Naive thymus-derived CD4-positive, alpha-beta T cell (primary cell): ENCODE measurements around the gene TAF3. TPM values are rescaled to one million over a fixed set of nuclear protein-coding genes. Genes with fewer than 3 reads are reported as not detected.

Experiments used
- ATAC-seq: fragments of 150-1000 bp; cut with Tn5 transposase; 2 replicates; pipeline ENCODE4 v1.10.0; 2021; ENCODE audit warnings: mild to moderate bottlenecking, moderate library complexity
- CTCF ChIA-PET: fragments of 350-600 bp; sonication (Branson Sonifier 250); formaldehyde crosslinking; loops from one replicate; lab custom pipeline; 2021; ENCODE audit warnings: antibody characterized with exemption; lab: Charles Lee
- POLR2A ChIA-PET: fragments of 350-600 bp; sonication (Branson Sonifier 250); formaldehyde crosslinking; loops from one replicate; lab custom pipeline; 2021; ENCODE audit warnings: antibody characterized with exemption, inconsistent platforms; lab: Charles Lee
- DNase-seq, 9 donors: peaks; one replicate each; pipeline versions ENCODE4 v3.0.0 to v3.0.0-alpha.2; 2020 to 2022; ENCODE audit warnings: mixed read lengths in 1 of 9
- H3K27ac ChIP-seq: one replicate; pipeline ENCODE4 v1.7.0; 2013; ENCODE audit warnings: mild to moderate bottlenecking, low read depth, low read length, moderate library complexity
- H3K27me3 ChIP-seq, 2 donors: one replicate each; pipeline ENCODE4 v1.7.0; 2013; ENCODE audit warnings: low read length in 2 of 2, mild to moderate bottlenecking in 2 of 2, moderate library complexity in 2 of 2; ENCODE audit not compliant: control insufficient read depth in 2 of 2, insufficient read depth in 2 of 2
- H3K36me3 ChIP-seq, 3 experiments: 1 replicate in 2 of 3; 2 replicates in 1 of 3; pipeline ENCODE4 v1.7.0; 2013; ENCODE audit warnings: low read length in 3 of 3, mild to moderate bottlenecking in 3 of 3, moderate library complexity in 1 of 3; ENCODE audit not compliant: insufficient read depth in 3 of 3, control insufficient read depth in 2 of 3
- H3K4me1 ChIP-seq, 2 donors: one replicate each; pipeline ENCODE4 v1.7.0; 2013; ENCODE audit warnings: low read length in 2 of 2, mild to moderate bottlenecking in 2 of 2, moderate library complexity in 1 of 2; ENCODE audit not compliant: control insufficient read depth in 2 of 2, insufficient read depth in 2 of 2
- H3K4me3 ChIP-seq: 2 replicates; pipeline ENCODE4 v1.7.0; 2013; ENCODE audit warnings: mild to moderate bottlenecking, low read length
- H3K9me3 ChIP-seq, 3 experiments: 1 replicate in 2 of 3; 2 replicates in 1 of 3; pipeline ENCODE4 v1.7.0; 2013; ENCODE audit warnings: low read length in 3 of 3; ENCODE audit not compliant: control insufficient read depth in 2 of 3
- H3K27ac Mint-ChIP-seq, 9 donors: one replicate each; pipeline ENCODE4 v1.8.0; 2020 to 2022; ENCODE audit warnings: mixed read lengths in 9 of 9, mild to moderate bottlenecking in 8 of 9, moderate library complexity in 5 of 9, inconsistent platforms in 2 of 9
- H3K27me3 Mint-ChIP-seq, 5 donors: one replicate each; pipeline ENCODE4 v1.8.0; 2021 to 2022; ENCODE audit warnings: mixed read lengths in 5 of 5, mild to moderate bottlenecking in 1 of 5
- H3K36me3 Mint-ChIP-seq, 5 donors: one replicate each; pipeline ENCODE4 v1.8.0; 2020 to 2022; ENCODE audit warnings: mixed read lengths in 5 of 5, mild to moderate bottlenecking in 3 of 5, inconsistent platforms in 1 of 5
- H3K4me1 Mint-ChIP-seq, 7 donors: one replicate each; pipeline ENCODE4 v1.8.0; 2020 to 2022; ENCODE audit warnings: mixed read lengths in 7 of 7, mild to moderate bottlenecking in 3 of 7, inconsistent platforms in 1 of 7
- H3K4me3 Mint-ChIP-seq, 10 donors: one replicate each; pipeline ENCODE4 v1.8.0; 2020 to 2022; ENCODE audit warnings: mild to moderate bottlenecking in 10 of 10, mixed read lengths in 10 of 10, moderate library complexity in 6 of 10, inconsistent platforms in 2 of 10
- H3K9me3 Mint-ChIP-seq, 11 donors: one replicate each; pipeline ENCODE4 v1.8.0; 2020 to 2022; ENCODE audit warnings: mixed read lengths in 11 of 11, mild to moderate bottlenecking in 4 of 11, inconsistent platforms in 1 of 11, moderate library complexity in 1 of 11
- intact Hi-C, 2 donors: fragments of 100-400 bp; cut with micrococcal nuclease; formaldehyde crosslinking; loops; one replicate each; pipeline ENCODE4 v1.15.1; 2023
- polyA plus RNA-seq, 2 donors: library from polyadenylated mRNA; unstranded; fragments of 300-500 nt; fragmentation: Illumina TruSeq; gene quantifications; one replicate each; pipeline ENCODE4 v1.2.3, GENCODE V29; 2021
- total RNA-seq, 6 experiments: library from RNA in 5 of 6; stranded (reverse) in 5 of 6; gene quantifications; 1 replicate in 5 of 6; 2 replicates in 1 of 6; pipeline ENCODE4 v1.2.3 and lab custom pipeline; 2021 to 2026

The TAF3 gene
- total and polyA plus RNA-seq, 7 experiments from 2014 or later, result 12.2 to 23.9 (median 18.8) TPM

DNA sequence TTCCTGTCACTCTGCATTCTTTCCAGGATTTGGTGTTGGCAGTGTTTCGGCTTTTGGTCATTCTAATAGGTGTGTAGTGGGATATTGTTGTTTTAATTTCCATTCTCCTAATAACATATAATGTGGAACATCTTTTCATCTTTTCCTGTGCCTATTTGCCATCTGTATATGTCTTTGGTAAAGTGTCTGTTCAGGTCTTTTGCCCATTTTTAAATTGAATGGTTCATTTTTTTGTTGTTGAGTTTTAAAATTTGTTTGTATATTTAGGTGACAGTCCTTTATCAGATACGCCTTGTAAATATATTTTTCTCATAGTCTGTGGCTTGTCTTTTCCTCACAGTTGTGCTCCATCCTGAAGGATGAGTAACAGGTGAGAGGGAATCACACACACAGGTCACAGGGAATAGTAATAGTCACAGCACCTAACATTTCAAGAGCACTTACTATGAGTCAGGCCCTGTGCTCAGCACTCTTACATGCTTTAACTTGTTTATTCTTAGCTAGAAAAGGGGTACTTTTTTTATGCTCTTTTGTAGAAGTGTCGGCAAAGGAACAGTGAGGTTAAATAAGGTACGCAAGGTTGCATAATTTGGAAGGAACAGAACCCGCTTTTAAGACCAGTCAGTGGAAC is 119.1 kb downstream of the TAF3 start:
- POLR2A ChIA-PET, result no interaction called here
- no peak for DNase-seq

DNA sequence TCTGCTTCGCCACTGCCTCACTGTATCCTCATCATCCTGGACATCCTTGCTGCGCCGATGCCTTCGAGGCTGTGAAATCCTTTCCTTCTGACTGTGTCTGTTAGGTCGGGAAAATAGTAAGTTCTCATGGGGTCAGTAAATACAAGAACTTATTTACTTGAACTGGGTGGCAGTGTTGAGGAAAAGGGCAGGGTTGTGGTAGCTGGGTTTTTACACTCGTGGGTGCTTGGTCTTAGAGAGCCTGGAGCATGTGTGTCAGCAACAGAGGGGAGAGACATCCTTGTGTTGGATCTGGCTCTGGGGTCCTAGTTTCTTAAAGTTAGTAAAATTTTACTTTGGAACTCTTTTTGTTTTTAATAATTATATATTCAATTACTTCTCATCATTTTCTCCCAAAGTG is 123.3 kb downstream of the TAF3 start:
- ChIA-PET POLR2A (no interaction called here), CTCF (no interaction called here)
- Mint-ChIP-seq H3K27me3 (no peaks in the 10 kb centered on the region), H3K27ac (no peak overlapping the region), H3K36me3 (peaks cover 12 to 56% (median 50%) of the 10 kb centered on the region in 5 donors), H3K9me3 (peaks cover 4 to 31% (median 12%) of the 10 kb centered on the region in 11 donors), H3K4me3 (peak overlapping the region in 1 of 10 donors; percentile 26), H3K4me1 (peaks cover 14 to 64% (median 39%) of the 10 kb centered on the region in 7 donors)
- Histone ChIP-seq H3K4me3 (no peak overlapping the region), H3K27ac (no peak overlapping the region), H3K27me3 (no peaks in the 10 kb centered on the region), H3K36me3 (no peaks in the 10 kb centered on the region), H3K9me3 (peaks cover 0 to 13% (median 0%) of the 10 kb centered on the region in 3 experiments), H3K4me1 (no peaks in the 10 kb centered on the region)
- DNase-seq, result no peak
- intact Hi-C loops, result loop anchor here in 1 of 2 donors (5.0 to 10.0 kb wide), 2 partner anchors 177 to 754 kb away; no protein-coding TSS in a partner anchor
- no peak for ATAC-seq

More for the DNA sequence above, 119.1 kb downstream of the TAF3 start:
- H3K36me3 ChIP-seq, result no peaks in the 10 kb centered on the region
- Mint-ChIP-seq H3K4me1 (peaks cover 9 to 47% (median 29%) of the 10 kb centered on the region in 7 donors), H3K27ac (peak overlapping the region in 1 of 9 donors; percentile 45), H3K9me3 (peaks cover 7 to 42% (median 15%) of the 10 kb centered on the region in 11 donors), H3K36me3 (peaks cover 17 to 69% (median 60%) of the 10 kb centered on the region in 5 donors), H3K27me3 (no peaks in the 10 kb centered on the region), H3K4me3 (no peak overlapping the region)
- no peak overlapping the region for H3K27ac ChIP-seq
- peaks cover 0 to 13% (median 0%) of the 10 kb centered on the region in 3 experiments for H3K9me3 ChIP-seq
- intact Hi-C loops, result no loop called here
- H3K27me3 ChIP-seq, result no peaks in the 10 kb centered on the region
- CTCF ChIA-PET, result no interaction called here
- no peak overlapping the region for H3K4me3 ChIP-seq
- no peak for ATAC-seq
- no peaks in the 10 kb centered on the region for H3K4me1 ChIP-seq

DNA sequence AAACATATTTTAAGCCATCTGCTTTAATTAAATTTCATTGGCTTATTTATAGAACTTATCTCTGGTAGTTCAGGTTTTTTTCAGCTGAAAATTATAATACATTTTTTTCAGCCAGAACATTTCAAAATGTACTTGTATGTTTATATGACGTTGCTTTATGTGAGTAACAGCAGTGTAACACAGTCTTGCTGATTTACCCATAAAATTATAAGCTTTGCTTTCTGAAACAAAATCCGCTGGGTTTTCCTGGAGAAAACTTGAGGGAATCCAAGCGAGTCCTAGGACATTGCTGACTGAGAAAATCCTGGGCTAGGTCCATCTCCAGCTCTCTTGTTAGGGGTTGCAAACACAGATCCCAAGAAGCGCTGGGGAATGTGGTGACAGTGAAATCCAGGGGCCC is 124.0 kb downstream of the TAF3 start:
- peaks cover 14 to 69% (median 44%) of the 10 kb centered on the region in 7 donors for H3K4me1 Mint-ChIP-seq

DNA sequence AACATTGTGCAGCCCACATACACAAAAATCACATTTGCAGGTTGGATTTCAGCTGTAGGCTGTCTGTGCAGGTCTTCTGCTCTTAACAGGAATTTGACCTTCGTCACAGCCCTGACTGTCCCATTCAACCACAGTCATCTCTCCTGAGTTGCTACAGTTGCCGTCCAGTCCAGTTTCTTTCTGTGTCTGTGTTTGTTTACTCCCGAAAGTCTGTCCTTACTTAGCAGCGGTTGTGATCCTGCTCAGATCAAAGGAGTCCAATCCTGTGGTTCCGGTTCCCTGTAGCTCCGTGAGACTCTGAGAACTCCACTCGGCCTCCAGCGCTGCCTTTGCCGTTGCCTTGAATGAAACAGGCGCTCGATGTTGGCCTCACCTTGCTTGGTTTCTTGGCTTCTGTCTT is 124.6 kb downstream of the TAF3 start:
- H3K4me3 ChIP-seq, result no peak overlapping the region
- H3K36me3 Mint-ChIP-seq, result peaks cover 6 to 54% (median 46%) of the 10 kb centered on the region in 5 donors
- peaks cover 4 to 18% (median 10%) of the 10 kb centered on the region in 11 donors for H3K9me3 Mint-ChIP-seq
- H3K9me3 ChIP-seq, result peaks cover 0 to 13% (median 0%) of the 10 kb centered on the region in 3 experiments
- ChIA-PET CTCF (no interaction called here), POLR2A (interaction anchor here (0.6 kb wide), 1 partner anchor 161 kb away, joined by 3 read pairs; no protein-coding TSS in a partner anchor)
- H3K27ac ChIP-seq, result no peak overlapping the region
- intact Hi-C loops, result loop anchor here in 1 of 2 donors (5.0 to 10.0 kb wide), 2 partner anchors 178 to 756 kb away; no protein-coding TSS in a partner anchor
- H3K4me1 Mint-ChIP-seq, result peaks cover 18 to 71% (median 49%) of the 10 kb centered on the region in 7 donors
- H3K27me3 Mint-ChIP-seq, result no peaks in the 10 kb centered on the region
- ATAC-seq (no peak), DNase-seq (no peak)
- H3K27me3 ChIP-seq, result no peaks in the 10 kb centered on the region
- H3K27ac Mint-ChIP-seq, result peak overlapping the region in 2 of 9 donors; percentile 14 to 63
- no peak overlapping the region for H3K4me3 Mint-ChIP-seq
- H3K4me1 ChIP-seq, result no peaks in the 10 kb centered on the region
- H3K36me3 ChIP-seq, result no peaks in the 10 kb centered on the region

More for the DNA sequence above, 124.0 kb downstream of the TAF3 start:
- H3K36me3 Mint-ChIP-seq, result peaks cover 7 to 53% (median 47%) of the 10 kb centered on the region in 5 donors
- H3K9me3 ChIP-seq, result peaks cover 0 to 13% (median 0%) of the 10 kb centered on the region in 3 experiments
- H3K4me3 ChIP-seq, result no peak overlapping the region
- ChIA-PET POLR2A (no interaction called here), CTCF (no interaction called here)
- H3K4me3 Mint-ChIP-seq, result no peak overlapping the region
- DNase-seq, result no peak
- no peaks in the 10 kb centered on the region for H3K27me3 Mint-ChIP-seq
- no peaks in the 10 kb centered on the region for H3K36me3 ChIP-seq
- H3K27ac Mint-ChIP-seq, result no peak overlapping the region
- intact Hi-C loops, result loop anchor here in 1 of 2 donors (5.0 to 10.0 kb wide), 2 partner anchors 178 to 755 kb away; no protein-coding TSS in a partner anchor
- H3K9me3 Mint-ChIP-seq, result peaks cover 4 to 24% (median 11%) of the 10 kb centered on the region in 11 donors
- no peak for ATAC-seq
- no peaks in the 10 kb centered on the region for H3K27me3 ChIP-seq
- no peak overlapping the region for H3K27ac ChIP-seq
- no peaks in the 10 kb centered on the region for H3K4me1 ChIP-seq

DNA sequence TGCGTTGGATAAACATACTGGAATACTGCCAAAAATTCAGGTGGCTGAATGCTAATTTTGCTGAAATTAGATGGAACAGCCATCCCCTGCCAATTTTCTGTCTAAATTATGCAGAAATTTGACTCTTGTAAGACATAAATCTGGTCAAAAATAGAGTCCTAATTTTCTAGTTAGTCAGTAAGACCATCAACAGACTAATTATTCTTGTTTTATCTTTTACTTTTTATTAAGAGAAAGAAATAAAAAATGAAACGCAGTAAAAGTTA is 125.8 kb downstream of the TAF3 start:
- Mint-ChIP-seq H3K36me3 (peaks cover 0 to 46% (median 43%) of the 10 kb centered on the region in 5 donors), H3K4me1 (peaks cover 14 to 73% (median 52%) of the 10 kb centered on the region in 7 donors), H3K9me3 (peaks cover 0 to 6% (median 2%) of the 10 kb centered on the region in 11 donors), H3K4me3 (no peak overlapping the region), H3K27ac (no peak overlapping the region), H3K27me3 (no peaks in the 10 kb centered on the region)
- H3K27me3 ChIP-seq, result no peaks in the 10 kb centered on the region
- no peak overlapping the region for H3K4me3 ChIP-seq
- H3K4me1 ChIP-seq, result no peaks in the 10 kb centered on the region
- POLR2A ChIA-PET, result no interaction called here
- no peak for ATAC-seq
- H3K27ac ChIP-seq, result no peak overlapping the region
- no peak for DNase-seq
- peaks cover 0 to 4% (median 0%) of the 10 kb centered on the region in 3 experiments for H3K9me3 ChIP-seq
- intact Hi-C loops, result loop anchor here in 1 of 2 donors (5.0 to 10.0 kb wide), 2 partner anchors 179 to 757 kb away; no protein-coding TSS in a partner anchor
- CTCF ChIA-PET, result no interaction called here
- H3K36me3 ChIP-seq, result no peaks in the 10 kb centered on the region

DNA sequence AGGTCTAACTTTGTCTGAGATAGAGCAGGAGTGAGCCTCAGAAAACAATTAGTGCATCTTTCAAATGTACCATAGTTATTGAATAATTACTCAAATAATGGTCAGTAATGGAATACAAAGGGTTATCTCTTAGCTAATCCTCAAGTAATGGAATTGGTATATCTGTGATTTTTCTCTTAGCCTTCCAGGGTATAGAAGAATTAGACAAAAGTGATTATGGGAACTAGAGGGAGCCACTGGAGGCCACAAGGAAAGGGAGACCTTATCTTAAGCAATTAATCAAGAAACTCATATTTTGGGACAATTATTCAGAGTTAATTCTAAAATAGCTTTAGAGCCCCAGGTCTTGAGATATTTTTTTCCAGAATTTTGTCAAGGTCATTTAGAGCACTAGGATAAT is 126.2 kb downstream of the TAF3 start:
- H3K4me3 Mint-ChIP-seq, result no peak overlapping the region
- no peak overlapping the region for H3K4me3 ChIP-seq
- H3K27ac Mint-ChIP-seq, result peak overlapping the region in 1 of 9 donors; percentile 39
- H3K4me1 Mint-ChIP-seq, result peaks cover 14 to 73% (median 52%) of the 10 kb centered on the region in 7 donors
- DNase-seq (no peak), ATAC-seq (no peak)
- H3K36me3 Mint-ChIP-seq, result peaks cover 0 to 43% (median 39%) of the 10 kb centered on the region in 5 donors
- H3K4me1 ChIP-seq, result no peaks in the 10 kb centered on the region
- no peaks in the 10 kb centered on the region for H3K27me3 Mint-ChIP-seq
- intact Hi-C loops, result loop anchor here in 1 of 2 donors (5.0 to 10.0 kb wide), 2 partner anchors 180 to 757 kb away; no protein-coding TSS in a partner anchor
- H3K27me3 ChIP-seq, result no peaks in the 10 kb centered on the region
- no peak overlapping the region for H3K27ac ChIP-seq
- CTCF ChIA-PET, result no interaction called here
- H3K9me3 ChIP-seq, result no peaks in the 10 kb centered on the region
- POLR2A ChIA-PET, result no interaction called here
- H3K36me3 ChIP-seq, result no peaks in the 10 kb centered on the region
- H3K9me3 Mint-ChIP-seq, result peaks cover 0 to 6% (median under 1%) of the 10 kb centered on the region in 11 donors
